Subcutaneous abdominal adipose tissue (tissue), 5 donors: Measurements from ENCODE around the gene ADGRB2.

ENCODE experiments used
- H3K27ac ChIP-seq: one replicate; pipeline ENCODE4 v1.7.0; 2013; ENCODE audit warnings: low read depth, mild to moderate bottlenecking, inconsistent platforms, low read length, moderate library complexity
- H3K27me3 ChIP-seq, 5 donors: one replicate each; pipeline ENCODE4 v1.7.0; 2013; ENCODE audit warnings: low read length in 5 of 5, inconsistent platforms in 1 of 5; ENCODE audit not compliant: control insufficient read depth in 5 of 5, insufficient read depth in 4 of 5
- H3K36me3 ChIP-seq, 5 donors: one replicate each; pipeline ENCODE4 v1.7.0; 2013; ENCODE audit warnings: low read length in 5 of 5; ENCODE audit not compliant: control insufficient read depth in 5 of 5, insufficient read depth in 5 of 5
- H3K4me1 ChIP-seq, 5 donors: one replicate each; pipeline ENCODE4 v1.7.0; 2013; ENCODE audit warnings: low read length in 5 of 5, mild to moderate bottlenecking in 3 of 5, moderate library complexity in 1 of 5; ENCODE audit not compliant: control insufficient read depth in 5 of 5, insufficient read depth in 5 of 5
- H3K4me3 ChIP-seq, 5 donors: one replicate each; pipeline ENCODE4 v1.7.0; 2013; ENCODE audit warnings: low read length in 5 of 5, low read depth in 1 of 5
- H3K9ac ChIP-seq, 5 donors: one replicate each; pipeline ENCODE4 v1.7.0; 2013; ENCODE audit warnings: low read length in 5 of 5, mild to moderate bottlenecking in 4 of 5, moderate library complexity in 3 of 5
- H3K9me3 ChIP-seq, 5 donors: one replicate each; pipeline ENCODE4 v1.7.0; 2013; ENCODE audit warnings: low read length in 5 of 5; ENCODE audit not compliant: control insufficient read depth in 5 of 5
- donor health status: healthy.
- donor health status: healthy.
- donor health status: healthy.
- donor health status: healthy.
- donor health status: healthy.

ADGRB2 gene, protein sequence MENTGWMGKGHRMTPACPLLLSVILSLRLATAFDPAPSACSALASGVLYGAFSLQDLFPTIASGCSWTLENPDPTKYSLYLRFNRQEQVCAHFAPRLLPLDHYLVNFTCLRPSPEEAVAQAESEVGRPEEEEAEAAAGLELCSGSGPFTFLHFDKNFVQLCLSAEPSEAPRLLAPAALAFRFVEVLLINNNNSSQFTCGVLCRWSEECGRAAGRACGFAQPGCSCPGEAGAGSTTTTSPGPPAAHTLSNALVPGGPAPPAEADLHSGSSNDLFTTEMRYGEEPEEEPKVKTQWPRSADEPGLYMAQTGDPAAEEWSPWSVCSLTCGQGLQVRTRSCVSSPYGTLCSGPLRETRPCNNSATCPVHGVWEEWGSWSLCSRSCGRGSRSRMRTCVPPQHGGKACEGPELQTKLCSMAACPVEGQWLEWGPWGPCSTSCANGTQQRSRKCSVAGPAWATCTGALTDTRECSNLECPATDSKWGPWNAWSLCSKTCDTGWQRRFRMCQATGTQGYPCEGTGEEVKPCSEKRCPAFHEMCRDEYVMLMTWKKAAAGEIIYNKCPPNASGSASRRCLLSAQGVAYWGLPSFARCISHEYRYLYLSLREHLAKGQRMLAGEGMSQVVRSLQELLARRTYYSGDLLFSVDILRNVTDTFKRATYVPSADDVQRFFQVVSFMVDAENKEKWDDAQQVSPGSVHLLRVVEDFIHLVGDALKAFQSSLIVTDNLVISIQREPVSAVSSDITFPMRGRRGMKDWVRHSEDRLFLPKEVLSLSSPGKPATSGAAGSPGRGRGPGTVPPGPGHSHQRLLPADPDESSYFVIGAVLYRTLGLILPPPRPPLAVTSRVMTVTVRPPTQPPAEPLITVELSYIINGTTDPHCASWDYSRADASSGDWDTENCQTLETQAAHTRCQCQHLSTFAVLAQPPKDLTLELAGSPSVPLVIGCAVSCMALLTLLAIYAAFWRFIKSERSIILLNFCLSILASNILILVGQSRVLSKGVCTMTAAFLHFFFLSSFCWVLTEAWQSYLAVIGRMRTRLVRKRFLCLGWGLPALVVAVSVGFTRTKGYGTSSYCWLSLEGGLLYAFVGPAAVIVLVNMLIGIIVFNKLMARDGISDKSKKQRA (N-terminal part only)

DNA sequence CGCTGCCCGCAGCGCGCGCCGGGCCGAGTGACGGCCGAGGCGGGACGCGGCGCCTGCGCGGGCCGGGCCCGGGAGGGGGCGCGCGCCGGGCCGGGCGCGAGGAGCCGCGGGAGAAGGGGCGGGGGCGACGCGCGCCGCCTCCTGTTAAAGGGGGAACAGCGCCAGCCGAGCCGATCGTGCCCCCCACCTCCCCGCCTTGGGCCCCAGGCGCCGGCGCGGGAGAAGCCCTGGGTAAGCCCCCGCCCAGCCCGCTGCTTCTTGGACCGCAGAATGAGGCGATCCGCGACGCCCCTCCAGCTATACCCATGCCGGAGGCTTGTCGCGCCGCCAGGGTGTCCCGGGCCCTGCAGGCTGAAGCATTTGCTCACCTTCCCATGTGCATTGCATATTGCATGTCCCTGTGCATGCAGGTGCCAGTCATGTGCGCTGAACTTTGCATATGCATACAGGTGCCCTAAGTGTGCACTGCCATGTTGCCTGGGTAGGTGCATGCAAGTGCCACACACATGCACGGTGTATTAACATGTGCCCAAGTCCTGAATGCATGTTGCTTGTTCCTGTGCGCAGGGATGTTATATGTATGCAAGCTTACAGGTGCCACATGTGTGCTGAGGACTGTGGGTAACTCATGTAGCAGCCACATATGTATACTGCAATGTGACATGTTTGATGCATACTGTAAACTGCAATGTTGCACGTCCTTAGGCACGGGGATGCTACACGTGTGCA is at the start of gene ADGRB2:
ADGRB2 (minus strand) TSS at position 29 of the 729 bp plus-strand sequence. CDS start 7,119 bp downstream, outside the sequence.
- H3K27ac ChIP-seq, result no peak within 1 kb of the TSS
- no peaks in the 10 kb centered on the region for H3K9me3 ChIP-seq
- peaks cover 2 to 42% (median 37%) of the 10 kb centered on the region in 5 donors for H3K4me1 ChIP-seq
- peaks cover 7 to 28% (median 21%) of the 10 kb centered on the region in 5 donors for H3K27me3 ChIP-seq
- no peak within 1 kb of the TSS for H3K9ac ChIP-seq
- H3K4me3 ChIP-seq, result peak within 1 kb of the TSS; percentile 36 to 61 (median 52)
- no peaks in the 10 kb centered on the region for H3K36me3 ChIP-seq

- no peaks in the 10 kb centered on the region for H3K36me3 ChIP-seq
- no peaks in the 10 kb centered on the region for H3K27me3 ChIP-seq
- H3K27ac ChIP-seq, result no peak overlapping the region
- no peak overlapping the region for H3K4me3 ChIP-seq
- H3K9me3 ChIP-seq, result no peaks in the 10 kb centered on the region
- H3K4me1 ChIP-seq, result peaks cover 0 to 6% (median 0%) of the 10 kb centered on the region in 5 donors
- no peak overlapping the region for H3K9ac ChIP-seq
Observed at GRCh38 chr1:31812158-31812829, 48.2 kb upstream of the ADGRB2 start.

DNA sequence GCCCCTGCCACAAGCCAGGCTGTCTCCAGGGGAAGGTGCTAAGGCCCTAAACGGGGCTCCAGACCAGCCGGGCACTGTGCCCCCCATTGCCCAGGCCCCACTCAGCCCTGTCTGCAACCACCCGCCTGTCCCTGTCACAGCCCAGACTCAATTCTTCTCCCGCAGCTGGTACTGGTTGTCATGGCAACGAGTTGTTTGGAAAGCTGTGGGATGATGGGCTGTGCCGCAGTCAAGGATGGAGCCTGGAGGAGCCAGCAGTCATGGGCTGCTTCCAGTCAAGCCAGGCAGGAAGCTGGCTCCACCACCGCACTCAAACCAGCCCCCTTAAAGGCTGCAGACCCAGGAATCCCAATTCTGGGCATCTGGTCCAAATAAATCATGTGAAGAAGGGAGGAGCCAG is 47.5 kb upstream of the ADGRB2 start:
- Histone ChIP-seq H3K36me3 (no peaks in the 10 kb centered on the region), H3K27me3 (no peaks in the 10 kb centered on the region), H3K27ac (no peak overlapping the region), H3K4me1 (peaks cover 0 to 6% (median 0%) of the 10 kb centered on the region in 5 donors), H3K9me3 (no peaks in the 10 kb centered on the region), H3K9ac (no peak overlapping the region), H3K4me3 (no peak overlapping the region)

DNA sequence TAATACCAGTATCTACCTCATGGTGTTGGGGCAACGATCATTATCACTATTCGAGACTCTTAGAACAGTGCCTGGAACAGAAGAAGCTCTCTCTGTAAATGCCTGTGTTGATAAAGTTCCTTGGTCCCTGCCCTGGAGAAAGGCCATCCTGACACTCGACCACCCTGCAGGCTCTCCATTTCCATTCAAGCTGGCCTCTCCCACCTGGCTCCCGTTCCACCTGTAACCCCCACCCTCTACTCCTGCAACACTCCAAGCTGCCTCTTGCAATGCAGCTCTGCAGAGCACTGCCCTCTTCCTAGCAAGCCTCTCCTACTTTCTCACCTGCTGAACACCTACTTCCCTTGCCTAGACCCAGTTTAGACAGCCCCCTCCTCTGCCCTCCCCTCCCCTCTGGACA is 45.6 kb upstream of the ADGRB2 start:
- Histone ChIP-seq H3K27ac (no peak overlapping the region), H3K9ac (no peak overlapping the region), H3K27me3 (no peaks in the 10 kb centered on the region), H3K4me3 (no peak overlapping the region), H3K9me3 (no peaks in the 10 kb centered on the region), H3K36me3 (no peaks in the 10 kb centered on the region), H3K4me1 (no peaks in the 10 kb centered on the region)

GRCh38 chr1:31807273-31808048 is 43.3 kb upstream of the ADGRB2 start:
- H3K27me3 ChIP-seq, result no peaks in the 10 kb centered on the region

DNA sequence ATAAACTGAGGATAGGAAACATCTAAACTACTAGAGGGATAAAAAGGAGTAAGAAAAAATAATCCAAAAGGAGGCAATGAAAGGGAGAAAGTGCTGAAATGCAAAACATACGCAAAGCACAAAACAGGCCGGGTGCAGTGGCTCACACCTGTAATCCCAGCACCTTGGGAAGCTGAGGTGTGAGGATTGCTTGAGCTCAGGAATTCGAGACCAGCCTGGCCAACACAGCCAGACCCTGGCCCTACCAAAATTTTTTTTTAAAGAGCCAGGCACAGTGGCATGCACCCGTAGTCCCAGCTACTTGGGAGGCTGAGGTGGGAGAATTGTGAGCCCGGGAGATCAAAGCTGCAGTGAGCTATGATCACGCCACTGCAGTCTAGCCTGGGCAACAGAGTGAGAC is 41.2 kb upstream of the ADGRB2 start:
- Histone ChIP-seq H3K9me3 (no peaks in the 10 kb centered on the region), H3K9ac (no peak overlapping the region), H3K27ac (no peak overlapping the region), H3K36me3 (no peaks in the 10 kb centered on the region), H3K4me3 (no peak overlapping the region), H3K4me1 (peaks cover 0 to 7% (median 0%) of the 10 kb centered on the region in 5 donors), H3K27me3 (no peaks in the 10 kb centered on the region)

More at GRCh38 chr1:31807273-31808048, 43.3 kb upstream of the ADGRB2 start:
- H3K9ac ChIP-seq, result no peak overlapping the region
- H3K4me1 ChIP-seq, result peaks cover 0 to 3% (median 0%) of the 10 kb centered on the region in 5 donors
- H3K4me3 ChIP-seq, result no peak overlapping the region
- H3K9me3 ChIP-seq, result no peaks in the 10 kb centered on the region
- no peak overlapping the region for H3K27ac ChIP-seq
- no peaks in the 10 kb centered on the region for H3K36me3 ChIP-seq

GRCh38 chr1:31804098-31804497 is 40.0 kb upstream of the ADGRB2 start:
- Histone ChIP-seq H3K36me3 (no peaks in the 10 kb centered on the region), H3K9ac (no peak overlapping the region), H3K4me3 (no peak overlapping the region), H3K27ac (no peak overlapping the region), H3K4me1 (peaks cover 0 to 11% (median 4%) of the 10 kb centered on the region in 5 donors), H3K27me3 (peaks cover 0 to 3% (median 0%) of the 10 kb centered on the region in 5 donors), H3K9me3 (no peaks in the 10 kb centered on the region)

- Histone ChIP-seq H3K9me3 (no peaks in the 10 kb centered on the region), H3K27ac (no peak overlapping the region), H3K27me3 (peaks cover 0 to 3% (median 0%) of the 10 kb centered on the region in 5 donors), H3K36me3 (no peaks in the 10 kb centered on the region), H3K4me3 (no peak overlapping the region), H3K9ac (no peak overlapping the region), H3K4me1 (peaks cover 0 to 14% (median 9%) of the 10 kb centered on the region in 5 donors)
Observed at GRCh38 chr1:31803610-31804009, 39.5 kb upstream of the ADGRB2 start.
